Neutrophil (primary cell): Measurements from ENCODE around the gene SENP1.

Experiments used
- H3K27ac ChIP-seq: fragments of 200-600 bp; sonication (generic); 2 replicates; pipeline ENCODE4 v1.5.1; 2016; ENCODE audit warnings: mild to moderate bottlenecking, moderate library complexity
- H3K27me3 ChIP-seq: fragments of 200-600 bp; sonication (generic); 2 replicates; pipeline ENCODE4 v1.6.0; 2016; ENCODE audit warnings: mild to moderate bottlenecking
- H3K36me3 ChIP-seq: fragments of 200-600 bp; sonication (generic); 2 replicates; pipeline ENCODE4 v1.5.1; 2017
- H3K4me1 ChIP-seq, 2 experiments: fragments of 200-600 bp in 1 of 2; sonication (generic) in 1 of 2; 1 replicate in 1 of 2; 2 replicates in 1 of 2; pipeline versions ENCODE4 v1.5.1 to v1.6.1; 2013 to 2016; ENCODE audit warnings: low read depth in 1 of 2, low read length in 1 of 2, mild to moderate bottlenecking in 1 of 2, moderate library complexity in 1 of 2; ENCODE audit not compliant: control insufficient read depth in 1 of 2, insufficient read depth in 1 of 2
- H3K4me3 ChIP-seq, 2 experiments: fragments of 200-600 bp in 1 of 2; sonication (generic) in 1 of 2; 1 replicate in 1 of 2; 2 replicates in 1 of 2; pipeline ENCODE4 v1.5.1; 2013 to 2016; ENCODE audit warnings: low read depth in 1 of 2, low read length in 1 of 2, mild to moderate bottlenecking in 1 of 2, moderate library complexity in 1 of 2
- H3K9me3 ChIP-seq: fragments of 200-600 bp; sonication (generic); 2 replicates; pipeline ENCODE4 v1.5.1; 2016
- TF ChIP-seq, protein P1 (sequence below): fragments of 200-600 bp; sonication (generic); IDR thresholded peaks from 2 replicates; pipeline ENCODE4 v1.5.1; 2016; ENCODE audit warnings: antibody characterized with exemption

Gene SENP1

GRCh38 chr12:48077111-48077510 is 28.8 kb downstream of the SENP1 start:
- H3K4me3 ChIP-seq = no peak overlapping the region
- H3K36me3 ChIP-seq = peaks cover 46% of the 10 kb centered on the region
- H3K27ac ChIP-seq = no peak overlapping the region
- H3K9me3 ChIP-seq = no peaks in the 10 kb centered on the region
- TF ChIP-seq, protein P1, sequence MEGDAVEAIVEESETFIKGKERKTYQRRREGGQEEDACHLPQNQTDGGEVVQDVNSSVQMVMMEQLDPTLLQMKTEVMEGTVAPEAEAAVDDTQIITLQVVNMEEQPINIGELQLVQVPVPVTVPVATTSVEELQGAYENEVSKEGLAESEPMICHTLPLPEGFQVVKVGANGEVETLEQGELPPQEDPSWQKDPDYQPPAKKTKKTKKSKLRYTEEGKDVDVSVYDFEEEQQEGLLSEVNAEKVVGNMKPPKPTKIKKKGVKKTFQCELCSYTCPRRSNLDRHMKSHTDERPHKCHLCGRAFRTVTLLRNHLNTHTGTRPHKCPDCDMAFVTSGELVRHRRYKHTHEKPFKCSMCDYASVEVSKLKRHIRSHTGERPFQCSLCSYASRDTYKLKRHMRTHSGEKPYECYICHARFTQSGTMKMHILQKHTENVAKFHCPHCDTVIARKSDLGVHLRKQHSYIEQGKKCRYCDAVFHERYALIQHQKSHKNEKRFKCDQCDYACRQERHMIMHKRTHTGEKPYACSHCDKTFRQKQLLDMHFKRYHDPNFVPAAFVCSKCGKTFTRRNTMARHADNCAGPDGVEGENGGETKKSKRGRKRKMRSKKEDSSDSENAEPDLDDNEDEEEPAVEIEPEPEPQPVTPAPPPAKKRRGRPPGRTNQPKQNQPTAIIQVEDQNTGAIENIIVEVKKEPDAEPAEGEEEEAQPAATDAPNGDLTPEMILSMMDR = no peak
- H3K27me3 ChIP-seq = no peaks in the 10 kb centered on the region
- peaks cover 0 to 3% of the 10 kb centered on the region in 2 experiments for H3K4me1 ChIP-seq

DNA sequence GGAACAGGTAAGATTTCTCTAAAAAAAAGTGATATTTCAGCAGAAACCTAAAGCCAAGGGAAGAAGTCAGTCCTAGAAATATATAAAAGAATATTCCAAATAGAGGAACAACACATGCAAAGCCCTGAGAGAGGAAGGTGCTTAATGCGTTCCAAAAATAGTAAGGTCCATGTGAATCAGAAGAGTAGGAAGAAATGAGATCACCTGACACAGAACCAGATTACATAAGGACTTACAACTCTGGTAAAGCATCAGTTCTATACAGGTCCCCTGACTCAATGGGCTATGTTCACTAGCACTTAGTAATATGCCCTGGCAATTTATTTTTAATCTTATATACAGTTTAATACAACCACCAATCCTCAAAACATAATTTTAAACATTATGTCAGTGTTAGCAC is 30.0 kb downstream of the SENP1 start:
- H3K4me3 ChIP-seq = no peak overlapping the region
- H3K4me1 ChIP-seq = peaks cover 0 to 3% of the 10 kb centered on the region in 2 experiments
- no peaks in the 10 kb centered on the region for H3K9me3 ChIP-seq
- no peaks in the 10 kb centered on the region for H3K27me3 ChIP-seq
- TF ChIP-seq, protein P1 = no peak
- H3K36me3 ChIP-seq = peaks cover 50% of the 10 kb centered on the region
- H3K27ac ChIP-seq = no peak overlapping the region

- Histone ChIP-seq H3K9me3 (no peaks in the 10 kb centered on the region), H3K36me3 (peaks cover 51% of the 10 kb centered on the region), H3K27ac (no peak overlapping the region), H3K27me3 (no peaks in the 10 kb centered on the region), H3K4me3 (no peak overlapping the region), H3K4me1 (peaks cover 3 to 6% of the 10 kb centered on the region in 2 experiments)
- TF ChIP-seq, protein P1 = no peak
Observed at GRCh38 chr12:48074266-48074665, 31.6 kb downstream of the SENP1 start.

- Histone ChIP-seq H3K27ac (no peak overlapping the region), H3K27me3 (no peaks in the 10 kb centered on the region), H3K4me3 (no peak overlapping the region), H3K9me3 (no peaks in the 10 kb centered on the region), H3K4me1 (peaks cover 5 to 6% of the 10 kb centered on the region in 2 experiments), H3K36me3 (peaks cover 51% of the 10 kb centered on the region)
- TF ChIP-seq, protein P1 = no peak
Observed at GRCh38 chr12:48072266-48072665, 33.6 kb downstream of the SENP1 start.

- Histone ChIP-seq H3K4me1 (peaks cover 5 to 6% of the 10 kb centered on the region in 2 experiments), H3K27me3 (no peaks in the 10 kb centered on the region), H3K9me3 (no peaks in the 10 kb centered on the region), H3K27ac (no peak overlapping the region), H3K4me3 (no peak overlapping the region), H3K36me3 (peaks cover 51% of the 10 kb centered on the region)
- TF ChIP-seq, protein P1 = no peak
Observed at GRCh38 chr12:48071808-48072207, 34.1 kb downstream of the SENP1 start.

GRCh38 chr12:48070731-48071130 is 35.1 kb downstream of the SENP1 start:
- H3K36me3 ChIP-seq = peaks cover 59% of the 10 kb centered on the region
- TF ChIP-seq, protein P1 = no peak
- H3K27ac ChIP-seq = no peak overlapping the region
- no peaks in the 10 kb centered on the region for H3K27me3 ChIP-seq
- H3K9me3 ChIP-seq = no peaks in the 10 kb centered on the region
- peaks cover 5 to 6% of the 10 kb centered on the region in 2 experiments for H3K4me1 ChIP-seq
- no peak overlapping the region for H3K4me3 ChIP-seq
